ENCODE results near the gene PRDM16.

Gene PRDM16

GRCh38 chr1:3246251-3246650, 177.2 kb downstream of the PRDM16 start:
- Histone ChIP-seq H3K4me1 (ENCODE audit: insufficient read depth, low read length) (0 out of 2 replicates have a peak, but pooled peaks cover 11% of the 10 kb centered on the region), H3K27ac (ENCODE audit: low read depth, low read length) (no peak overlapping the region), H3K9me3 (ENCODE audit: insufficient read depth, low read depth, low read length) (no peaks in the 10 kb centered on the region), H3K4me3 (ENCODE audit: low read length) (no peak overlapping the region), H3K27me3 (ENCODE audit: insufficient read depth, low read length) (peaks cover 21% of the 10 kb centered on the region), H3K9ac (ENCODE audit: low read depth, low read length) (no peak overlapping the region), H3K36me3 (ENCODE audit: insufficient read depth, low read length) (no peaks in the 10 kb centered on the region)
- WGBS = 95% methylated on average over 16 of the region's 16 CpGs

- no peak overlapping the region for H3K27ac ChIP-seq (ENCODE audit: low read depth, low read length)
- H3K36me3 ChIP-seq (ENCODE audit: insufficient read depth, low read length) = no peaks in the 10 kb centered on the region
- no peaks in the 10 kb centered on the region for H3K9me3 ChIP-seq (ENCODE audit: insufficient read depth, low read depth, low read length)
- H3K4me3 ChIP-seq (ENCODE audit: low read length) = peak overlapping the region; percentile 33
- WGBS = 24% methylated on average over 55 of the region's 55 CpGs
- 0 out of 2 replicates have a peak, but pooled peaks cover 11% of the 10 kb centered on the region for H3K4me1 ChIP-seq (ENCODE audit: insufficient read depth, low read length)
- H3K9ac ChIP-seq (ENCODE audit: low read depth, low read length) = no peak overlapping the region
- H3K27me3 ChIP-seq (ENCODE audit: insufficient read depth, low read length) = peaks cover 21% of the 10 kb centered on the region
These were observed 178.6 kb downstream of the PRDM16 start for GRCh38 chr1:3247521-3248121.

GRCh38 chr1:3248155-3249141, 179.4 kb downstream of the PRDM16 start:
- Histone ChIP-seq H3K27me3 (ENCODE audit: insufficient read depth, low read length) (peaks cover 21% of the 10 kb centered on the region), H3K9me3 (ENCODE audit: insufficient read depth, low read depth, low read length) (no peaks in the 10 kb centered on the region), H3K4me3 (ENCODE audit: low read length) (no peak overlapping the region), H3K27ac (ENCODE audit: low read depth, low read length) (no peak overlapping the region), H3K4me1 (ENCODE audit: insufficient read depth, low read length) (0 out of 2 replicates have a peak, but pooled peaks cover 11% of the 10 kb centered on the region), H3K36me3 (ENCODE audit: insufficient read depth, low read length) (no peaks in the 10 kb centered on the region), H3K9ac (ENCODE audit: low read depth, low read length) (no peak overlapping the region)
- 82% methylated on average over 34 of the region's 34 CpGs for WGBS

- Histone ChIP-seq H3K9me3 (ENCODE audit: insufficient read depth, low read depth, low read length) (no peaks in the 10 kb centered on the region), H3K9ac (ENCODE audit: low read depth, low read length) (no peak overlapping the region), H3K4me1 (ENCODE audit: insufficient read depth, low read length) (0 out of 2 replicates have a peak, but pooled peaks cover 11% of the 10 kb centered on the region), H3K36me3 (ENCODE audit: insufficient read depth, low read length) (no peaks in the 10 kb centered on the region), H3K4me3 (ENCODE audit: low read length) (no peak overlapping the region), H3K27ac (ENCODE audit: low read depth, low read length) (no peak overlapping the region), H3K27me3 (ENCODE audit: insufficient read depth, low read length) (peaks cover 21% of the 10 kb centered on the region)
- 93% methylated on average over 9 of the region's 9 CpGs for WGBS
These were observed 180.2 kb downstream of the PRDM16 start for GRCh38 chr1:3249231-3249630.

GRCh38 chr1:3249631-3250501, 180.9 kb downstream of the PRDM16 start:
- Histone ChIP-seq H3K36me3 (ENCODE audit: insufficient read depth, low read length) (no peaks in the 10 kb centered on the region), H3K27me3 (ENCODE audit: insufficient read depth, low read length) (peaks cover 21% of the 10 kb centered on the region), H3K9me3 (ENCODE audit: insufficient read depth, low read depth, low read length) (no peaks in the 10 kb centered on the region), H3K4me3 (ENCODE audit: low read length) (no peak overlapping the region), H3K27ac (ENCODE audit: low read depth, low read length) (no peak overlapping the region), H3K4me1 (ENCODE audit: insufficient read depth, low read length) (0 out of 2 replicates have a peak, but pooled peaks cover 11% of the 10 kb centered on the region), H3K9ac (ENCODE audit: low read depth, low read length) (no peak overlapping the region)
- 79% methylated on average over 31 of the region's 31 CpGs for WGBS

- Histone ChIP-seq H3K4me3 (ENCODE audit: low read length) (no peak overlapping the region), H3K9ac (ENCODE audit: low read depth, low read length) (no peak overlapping the region), H3K27ac (ENCODE audit: low read depth, low read length) (no peak overlapping the region), H3K9me3 (ENCODE audit: insufficient read depth, low read depth, low read length) (no peaks in the 10 kb centered on the region), H3K27me3 (ENCODE audit: insufficient read depth, low read length) (peaks cover 21% of the 10 kb centered on the region), H3K36me3 (ENCODE audit: insufficient read depth, low read length) (no peaks in the 10 kb centered on the region), H3K4me1 (ENCODE audit: insufficient read depth, low read length) (0 out of 2 replicates have a peak, but pooled peaks cover 11% of the 10 kb centered on the region)
- WGBS = 90% methylated on average over 5 of the region's 5 CpGs
These were observed 181.6 kb downstream of the PRDM16 start for GRCh38 chr1:3250624-3251023.

- Histone ChIP-seq H3K4me3 (ENCODE audit: low read length) (no peak overlapping the region), H3K9ac (ENCODE audit: low read depth, low read length) (no peak overlapping the region), H3K36me3 (ENCODE audit: insufficient read depth, low read length) (no peaks in the 10 kb centered on the region), H3K9me3 (ENCODE audit: insufficient read depth, low read depth, low read length) (no peaks in the 10 kb centered on the region), H3K4me1 (ENCODE audit: insufficient read depth, low read length) (0 out of 2 replicates have a peak, but pooled peaks cover 11% of the 10 kb centered on the region), H3K27ac (ENCODE audit: low read depth, low read length) (no peak overlapping the region), H3K27me3 (ENCODE audit: insufficient read depth, low read length) (peaks cover 21% of the 10 kb centered on the region)
- WGBS = 87% methylated on average over 24 of the region's 24 CpGs
These were observed 182.2 kb downstream of the PRDM16 start for GRCh38 chr1:3251099-3251806.

- no peak overlapping the region for H3K9ac ChIP-seq (ENCODE audit: low read depth, low read length)
- H3K4me3 ChIP-seq (ENCODE audit: low read length) = no peak overlapping the region
- no peaks in the 10 kb centered on the region for H3K9me3 ChIP-seq (ENCODE audit: insufficient read depth, low read depth, low read length)
- H3K27ac ChIP-seq (ENCODE audit: low read depth, low read length) = no peak overlapping the region
- no peaks in the 10 kb centered on the region for H3K36me3 ChIP-seq (ENCODE audit: insufficient read depth, low read length)
- H3K4me1 ChIP-seq (ENCODE audit: insufficient read depth, low read length) = 0 out of 2 replicates have a peak, but pooled peaks cover 11% of the 10 kb centered on the region
- WGBS = 88% methylated on average over 17 of the region's 17 CpGs
- H3K27me3 ChIP-seq (ENCODE audit: insufficient read depth, low read length) = peaks cover 17% of the 10 kb centered on the region
These were observed 182.9 kb downstream of the PRDM16 start for GRCh38 chr1:3251807-3252428.

GRCh38 chr1:3255680-3256079, 186.7 kb downstream of the PRDM16 start:
- no peaks in the 10 kb centered on the region for H3K4me1 ChIP-seq (ENCODE audit: insufficient read depth, low read length)
- H3K9me3 ChIP-seq (ENCODE audit: insufficient read depth, low read depth, low read length) = no peaks in the 10 kb centered on the region
- H3K27me3 ChIP-seq (ENCODE audit: insufficient read depth, low read length) = no peaks in the 10 kb centered on the region
- H3K4me3 ChIP-seq (ENCODE audit: low read length) = no peak overlapping the region
- H3K9ac ChIP-seq (ENCODE audit: low read depth, low read length) = no peak overlapping the region
- 92% methylated on average over 15 of the region's 15 CpGs for WGBS
- H3K27ac ChIP-seq (ENCODE audit: low read depth, low read length) = no peak overlapping the region
- no peaks in the 10 kb centered on the region for H3K36me3 ChIP-seq (ENCODE audit: insufficient read depth, low read length)

GRCh38 chr1:3257788-3258187, 188.8 kb downstream of the PRDM16 start:
- no peak overlapping the region for H3K27ac ChIP-seq (ENCODE audit: low read depth, low read length)
- no peak overlapping the region for H3K9ac ChIP-seq (ENCODE audit: low read depth, low read length)
- no peaks in the 10 kb centered on the region for H3K9me3 ChIP-seq (ENCODE audit: insufficient read depth, low read depth, low read length)
- H3K36me3 ChIP-seq (ENCODE audit: insufficient read depth, low read length) = no peaks in the 10 kb centered on the region
- H3K27me3 ChIP-seq (ENCODE audit: insufficient read depth, low read length) = no peaks in the 10 kb centered on the region
- no peaks in the 10 kb centered on the region for H3K4me1 ChIP-seq (ENCODE audit: insufficient read depth, low read length)
- WGBS = 86% methylated on average over 4 of the region's 4 CpGs
- H3K4me3 ChIP-seq (ENCODE audit: low read length) = no peak overlapping the region

Measured in HUES64 (cell line).